ENCODE results near the gene TRIM6. TPM values are rescaled to one million over a fixed set of nuclear protein-coding genes. Genes with fewer than 3 reads are reported as not detected.
"Not testable (repeated sequence)": the region's sequence is repeated elsewhere in the genome, so short reads cannot be mapped to it uniquely, and the experiment has no call there.

TRIM6 gene
- total RNA-seq, 1 experiment from 2014 or later: 24.1 TPM

DNA sequence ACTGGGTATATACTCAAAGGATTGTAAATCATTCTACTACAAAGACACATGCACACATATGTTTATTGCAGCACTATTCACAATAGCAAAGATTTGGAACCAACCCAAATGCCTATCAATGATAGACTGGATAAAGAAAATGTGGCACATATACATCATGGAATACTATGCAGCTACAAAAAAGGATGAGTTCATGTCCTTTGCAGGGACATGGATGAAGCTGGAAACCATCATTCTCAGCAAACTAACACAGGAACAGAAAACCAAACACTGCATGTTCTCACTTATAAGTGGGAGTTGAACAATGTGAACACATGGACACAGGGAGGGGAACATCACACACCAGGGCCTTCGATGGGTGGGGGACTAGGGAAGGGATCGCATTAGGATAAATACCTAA is 60.5 kb downstream of the TRIM6 start:
- DNase-seq (ENCODE audit: low read depth in 1 of 2, low spot score in 2 of 2); H3K27me3 ChIP-seq (replicated peaks): not testable (repeated sequence)

DNA sequence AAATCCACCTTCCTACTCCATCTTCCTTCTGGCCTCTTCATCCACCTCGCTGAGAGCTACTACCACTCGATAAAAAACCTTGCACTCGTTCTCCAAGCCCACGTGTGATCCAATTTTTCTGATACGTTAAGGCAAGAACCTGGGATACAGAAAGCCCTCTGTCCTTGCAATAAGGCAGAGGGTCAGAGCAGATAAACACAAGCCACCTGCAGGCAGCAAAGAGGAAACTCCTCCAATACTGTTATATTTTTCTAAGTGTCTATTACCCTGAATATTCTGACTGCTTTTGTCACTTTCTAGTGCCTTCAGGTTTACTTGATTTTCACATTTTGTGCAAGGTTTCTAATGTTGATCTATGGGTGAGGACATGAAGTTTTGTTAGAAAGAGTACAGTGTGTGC is 61.9 kb downstream of the TRIM6 start:
- H3K36me3 ChIP-seq: peaks cover 14% of the 10 kb centered on the region; the same call in 1 of the 2 replicates
- H3K27ac ChIP-seq: no peak overlapping the region
- H3K9me3 ChIP-seq (replicated peaks): no peaks in the 10 kb centered on the region
- no peaks in the 10 kb centered on the region for H3K4me1 ChIP-seq (replicated peaks)
- DNase-seq (ENCODE audit: low read depth in 1 of 2, low spot score in 2 of 2): no peak
- no peaks in the 10 kb centered on the region for H3K27me3 ChIP-seq (replicated peaks)
- H3K4me3 ChIP-seq: no peak overlapping the region

More for the DNA sequence above, 60.5 kb downstream of the TRIM6 start:
- H3K36me3 ChIP-seq; H3K4me3 ChIP-seq; H3K27ac ChIP-seq; H3K4me1 ChIP-seq (replicated peaks); H3K9me3 ChIP-seq (replicated peaks): not testable (repeated sequence)

Other genes starting within 250 kb of the TRIM6 start
- not detected in 2 replicates for gene OR51B6, start 245.1 kb upstream of the TRIM6 start, total RNA-seq (2014; rRNA removed; shearing (Covaris generic))
- not detected in 2 replicates for gene OR51M1, start 212.8 kb upstream of the TRIM6 start, total RNA-seq (2014; rRNA removed; shearing (Covaris generic))
- gene OR51Q1, start 174.5 kb upstream of the TRIM6 start, total RNA-seq (2014; rRNA removed; shearing (Covaris generic)): not detected in 2 replicates
- gene OR51I1, start 155.1 kb upstream of the TRIM6 start, total RNA-seq (2014; rRNA removed; shearing (Covaris generic)): not detected in 2 replicates
- gene OR51I2, start 147.3 kb upstream of the TRIM6 start, total RNA-seq (2014; rRNA removed; shearing (Covaris generic)): not detected in 2 replicates
- not detected in 2 replicates for gene OR52D1, start 108.0 kb upstream of the TRIM6 start, total RNA-seq (2014; rRNA removed; shearing (Covaris generic))
- not detected in 2 replicates for gene UBQLN3, start 86.7 kb upstream of the TRIM6 start, total RNA-seq (2014; rRNA removed; shearing (Covaris generic))
- 0.05 TPM in 1 of 2 replicates, not detected in the other for gene UBQLNL, start 79.9 kb upstream of the TRIM6 start, total RNA-seq (2014; rRNA removed; shearing (Covaris generic))
- not detected in 2 replicates for gene OR52H1, start 48.1 kb upstream of the TRIM6 start, total RNA-seq (2014; rRNA removed; shearing (Covaris generic))
- not detected in 2 replicates for gene OR52B6, start 15.8 kb upstream of the TRIM6 start, total RNA-seq (2014; rRNA removed; shearing (Covaris generic))
- 6.0 and 10.6 TPM in 2 replicates for gene TRIM34, start 28.4 kb downstream of the TRIM6 start, total RNA-seq (2014; rRNA removed; shearing (Covaris generic))
- gene TRIM5, start 88.4 kb downstream of the TRIM6 start, total RNA-seq (2014; rRNA removed; shearing (Covaris generic)): 37.2 and 51.1 TPM in 2 replicates
- 125 and 142 TPM in 2 replicates for gene TRIM22, start 93.2 kb downstream of the TRIM6 start, total RNA-seq (2014; rRNA removed; shearing (Covaris generic))
- gene OR56B1, start 139.8 kb downstream of the TRIM6 start, total RNA-seq (2014; rRNA removed; shearing (Covaris generic)): not detected in 2 replicates
- not detected in 2 replicates for gene OR52N4, start 157.6 kb downstream of the TRIM6 start, total RNA-seq (2014; rRNA removed; shearing (Covaris generic))
- gene OR52N5, start 186.7 kb downstream of the TRIM6 start, total RNA-seq (2014; rRNA removed; shearing (Covaris generic)): not detected in 2 replicates
- gene OR52N1, start 194.6 kb downstream of the TRIM6 start, total RNA-seq (2014; rRNA removed; shearing (Covaris generic)): not detected in 2 replicates
- not detected in 2 replicates for gene OR52N2, start 212.3 kb downstream of the TRIM6 start, total RNA-seq (2014; rRNA removed; shearing (Covaris generic))
- gene OR52E6, start 245.3 kb downstream of the TRIM6 start, total RNA-seq (2014; rRNA removed; shearing (Covaris generic)): not detected in 2 replicates

All from SJSA1 (cell line).